ENCODE results near the gene PARPBP.
A peak's percentile ranks its signal among the peaks of the same experiment; 100 is the strongest.
"Not testable (repeated sequence)": the region's sequence is repeated elsewhere in the genome, so short reads cannot be mapped to it uniquely, and the experiment has no call there.

The PARPBP gene

GRCh38 chr12:102119674-102120563 lies at the start of gene PARPBP, which contains the start of gene NUP37:
PARPBP (plus strand) TSS chr12:102120183; CDS start chr12:102123889, 3,706 bp downstream.
NUP37 (minus strand) TSS chr12:102120114; CDS start chr12:102118518, 1,596 bp downstream.
- DNase-seq (ENCODE audit: low read depth), result peak; percentile 67
- TF ChIP-seq CTCF (IDR thresholded peaks at IDR 0.05; ENCODE audit: control insufficient read depth, extremely low read depth, insufficient read depth), result 0 out of 2 replicates have a peak, but pooled peaks have one; percentile 11

GRCh38 chr12:102072092-102072491 lies 47.9 kb upstream of the PARPBP start:
- DNase-seq (ENCODE audit: low read depth); H3K4me3 ChIP-seq (ENCODE audit: low read depth, low read length): not testable (repeated sequence)

More at GRCh38 chr12:102119674-102120563, at the start of gene PARPBP, which contains the start of gene NUP37:
- peak within 1 kb of the TSS; percentile 82 for H3K4me3 ChIP-seq (ENCODE audit: low read depth, low read length)

DNA sequence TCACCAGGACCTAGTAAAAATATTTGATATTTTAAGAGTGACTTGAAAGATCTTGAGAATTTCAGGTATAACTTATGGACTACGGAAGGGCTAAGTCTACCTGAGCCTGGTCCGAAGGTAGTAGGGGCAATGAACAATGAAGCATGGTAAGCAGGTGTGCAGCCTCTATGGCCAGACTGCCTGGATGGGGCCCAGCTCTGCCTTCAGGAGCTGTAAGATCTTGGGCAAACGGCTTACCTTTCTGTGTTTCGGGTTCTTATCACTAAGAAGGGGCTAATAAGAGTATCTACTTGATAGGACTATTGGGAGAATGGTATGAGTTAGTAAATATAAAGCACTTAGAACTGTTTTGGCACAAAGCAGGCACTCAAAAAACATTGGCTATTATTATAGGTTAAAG lies 39.1 kb upstream of the PARPBP start:
- no peak for DNase-seq (ENCODE audit: low read depth)
- no peak for TF ChIP-seq CTCF (IDR thresholded peaks at IDR 0.05; ENCODE audit: control insufficient read depth, extremely low read depth, insufficient read depth)
- no peak overlapping the region for H3K4me3 ChIP-seq (ENCODE audit: low read depth, low read length)

DNA sequence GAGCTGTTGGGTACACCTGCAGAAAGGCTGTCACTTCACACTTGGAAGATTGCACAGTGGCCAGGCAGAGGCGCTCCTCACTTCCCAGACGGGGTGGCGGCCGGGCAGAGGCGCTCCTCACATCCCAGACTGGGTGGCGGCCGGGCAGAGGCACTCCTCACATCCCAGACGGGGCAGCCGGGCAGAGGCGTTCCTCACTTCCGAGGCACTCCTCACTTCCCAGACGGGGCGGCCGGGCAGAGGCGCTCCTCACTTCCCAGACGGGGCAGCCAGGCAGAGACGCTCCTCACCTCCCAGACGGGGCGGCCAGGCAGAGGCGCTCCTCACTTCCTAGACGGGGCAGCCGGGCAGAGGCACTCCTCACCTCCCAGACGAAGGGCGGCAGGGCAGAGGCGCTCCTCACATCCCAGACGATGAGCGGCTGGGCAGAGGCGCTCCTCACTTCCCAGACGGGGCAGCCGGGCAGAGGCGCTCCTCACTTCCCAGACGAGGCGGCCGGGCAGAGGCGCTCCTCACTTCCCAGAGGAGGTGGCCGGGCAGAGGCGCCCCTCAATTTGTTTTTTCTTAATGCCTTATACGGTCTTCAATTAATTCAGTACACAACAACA lies 30.7 kb upstream of the PARPBP start:
- H3K4me3 ChIP-seq (ENCODE audit: low read depth, low read length); DNase-seq (ENCODE audit: low read depth): not testable (repeated sequence)

- TF ChIP-seq CTCF (IDR thresholded peaks at IDR 0.05; ENCODE audit: control insufficient read depth, extremely low read depth, insufficient read depth), result no peak
These were observed 26.7 kb upstream of the PARPBP start for GRCh38 chr12:102093319-102093718.

GRCh38 chr12:102095677-102096263 lies 24.2 kb upstream of the PARPBP start:
- no peak overlapping the region for H3K4me3 ChIP-seq (ENCODE audit: low read depth, low read length)
- no peak for DNase-seq (ENCODE audit: low read depth)
- TF ChIP-seq CTCF (IDR thresholded peaks at IDR 0.05; ENCODE audit: control insufficient read depth, extremely low read depth, insufficient read depth), result peak; percentile 62

More at GRCh38 chr12:102093319-102093718, 26.7 kb upstream of the PARPBP start:
- DNase-seq (ENCODE audit: low read depth), result no peak
- no peak overlapping the region for H3K4me3 ChIP-seq (ENCODE audit: low read depth, low read length)

GRCh38 chr12:102096855-102097254 lies 23.1 kb upstream of the PARPBP start:
- no peak for TF ChIP-seq CTCF (IDR thresholded peaks at IDR 0.05; ENCODE audit: control insufficient read depth, extremely low read depth, insufficient read depth)
- peak; percentile 40 for DNase-seq (ENCODE audit: low read depth)
- no peak overlapping the region for H3K4me3 ChIP-seq (ENCODE audit: low read depth, low read length)
